Thymus (tissue), 11 donors: ENCODE results near the gene CRB2. TPM values are rescaled to one million over a fixed set of nuclear protein-coding genes. Genes with fewer than 3 reads are reported as not detected.
"Not testable (repeated sequence)": the region's sequence is repeated elsewhere in the genome, so short reads cannot be mapped to it uniquely, and the experiment has no call there.

Experiments
- DNase-seq, 9 donors: peaks; one replicate each; pipeline ENCODE4 v3.0.0-alpha.2; 2013; ENCODE audit warnings: low spot score in 9 of 9, low read depth in 6 of 9, missing footprints in 1 of 9
- H3K27ac ChIP-seq, 2 donors: one replicate each; pipeline ENCODE4 v1.5.1; 2013; ENCODE audit warnings: control low read depth in 1 of 2, low read depth in 1 of 2, low read length in 1 of 2, mild to moderate bottlenecking in 1 of 2, moderate library complexity in 1 of 2
- H3K27me3 ChIP-seq, 2 donors: one replicate each; pipeline ENCODE4 v1.5.1; 2013; ENCODE audit warnings: low read length in 1 of 2; ENCODE audit not compliant: control insufficient read depth in 2 of 2, insufficient read depth in 1 of 2
- H3K36me3 ChIP-seq, 2 donors: one replicate each; pipeline ENCODE4 v1.5.1; 2013; ENCODE audit warnings: low read length in 1 of 2, mild to moderate bottlenecking in 1 of 2, moderate library complexity in 1 of 2; ENCODE audit not compliant: control insufficient read depth in 2 of 2, insufficient read depth in 2 of 2
- H3K4me1 ChIP-seq, 2 donors: one replicate each; pipeline ENCODE4 v1.5.1; 2013; ENCODE audit warnings: low read length in 2 of 2; ENCODE audit not compliant: control insufficient read depth in 2 of 2, insufficient read depth in 2 of 2
- H3K4me3 ChIP-seq, 2 donors: one replicate each; pipeline ENCODE4 v1.5.1; 2013; ENCODE audit warnings: low read length in 2 of 2, control low read depth in 1 of 2, mild to moderate bottlenecking in 1 of 2
- H3K9me3 ChIP-seq, 2 donors: one replicate each; pipeline ENCODE4 v1.5.1; 2013; ENCODE audit warnings: low read length in 1 of 2, mild to moderate bottlenecking in 1 of 2; ENCODE audit not compliant: control insufficient read depth in 2 of 2, insufficient read depth in 1 of 2
- WGBS: extraction: QIAGEN DNeasy Blood & Tissue Kit; methylation state at CpG from one replicate; pipeline ENCODE4 v1.1.7; 2013; 5-methylcytosine and 5-hydroxymethylcytosine counted together
- polyA plus RNA-seq: library from polyadenylated mRNA; stranded (reverse); fragments of 200-250 nt; gene quantifications from one replicate; pipeline ENCODE4 v1.2.3, GENCODE V29; 2013
- total RNA-seq: library from RNA; stranded (reverse); fragments of 120-200 nt; gene quantifications from one replicate; pipeline ENCODE4 v1.2.4, GENCODE V29; 2013
- donor health status: healthy.

The CRB2 gene
- total and polyA plus RNA-seq, 2 donors = 0.21 to 0.61 TPM

GRCh38 chr9:123326187-123326586 lies 29.8 kb upstream of the CRB2 start:
- no peak for DNase-seq
- 73% methylated on average over 6 of the region's 6 CpGs for WGBS
- peak overlapping the region in 1 of 2 donors; percentile 72 for H3K27ac ChIP-seq
- no peak overlapping the region for H3K4me3 ChIP-seq
- H3K4me1 ChIP-seq = peaks cover 22 to 59% of the 10 kb centered on the region in 2 donors
- H3K36me3 ChIP-seq = no peaks in the 10 kb centered on the region
- no peaks in the 10 kb centered on the region for H3K9me3 ChIP-seq
- no peaks in the 10 kb centered on the region for H3K27me3 ChIP-seq

GRCh38 chr9:123326662-123327093 lies 29.3 kb upstream of the CRB2 start:
- H3K4me3 ChIP-seq = no peak overlapping the region
- H3K27me3 ChIP-seq = no peaks in the 10 kb centered on the region
- peak overlapping the region; percentile 11 to 72 for H3K27ac ChIP-seq
- no peaks in the 10 kb centered on the region for H3K9me3 ChIP-seq
- H3K4me1 ChIP-seq = peaks cover 17 to 55% of the 10 kb centered on the region in 2 donors
- 49% methylated on average over 5 of the region's 5 CpGs for WGBS
- DNase-seq = peak in 3 of 9 donors; percentile 37 to 61 (median 48)
- H3K36me3 ChIP-seq = no peaks in the 10 kb centered on the region

GRCh38 chr9:123327697-123328100 lies 28.3 kb upstream of the CRB2 start:
- Histone ChIP-seq H3K27ac (peak overlapping the region in 1 of 2 donors; percentile 17), H3K36me3 (no peaks in the 10 kb centered on the region), H3K9me3 (no peaks in the 10 kb centered on the region), H3K4me1 (peaks cover 11 to 45% of the 10 kb centered on the region in 2 donors), H3K27me3 (no peaks in the 10 kb centered on the region), H3K4me3 (no peak overlapping the region)
- no peak for DNase-seq
- 93% methylated on average over 8 of the region's 8 CpGs for WGBS

GRCh38 chr9:123329329-123329955 lies 26.6 kb upstream of the CRB2 start:
- Histone ChIP-seq H3K27me3 (no peaks in the 10 kb centered on the region), H3K4me1 (peaks cover 4 to 29% of the 10 kb centered on the region in 2 donors), H3K36me3 (no peaks in the 10 kb centered on the region), H3K4me3 (no peak overlapping the region), H3K27ac (no peak overlapping the region), H3K9me3 (no peaks in the 10 kb centered on the region)
- WGBS = 62% methylated on average over 6 of the region's 6 CpGs
- DNase-seq = no peak

GRCh38 chr9:123331346-123332060 lies 24.5 kb upstream of the CRB2 start:
- no peak for DNase-seq
- Histone ChIP-seq H3K27me3 (no peaks in the 10 kb centered on the region), H3K36me3 (no peaks in the 10 kb centered on the region), H3K9me3 (no peaks in the 10 kb centered on the region), H3K4me1 (peaks cover 4 to 22% of the 10 kb centered on the region in 2 donors), H3K27ac (no peak overlapping the region), H3K4me3 (no peak overlapping the region)
- WGBS = 97% methylated on average over 15 of the region's 15 CpGs

- H3K4me1 ChIP-seq = peaks cover 7 to 17% of the 10 kb centered on the region in 2 donors
- not testable (repeated sequence) for H3K27me3 ChIP-seq, H3K27ac ChIP-seq, DNase-seq, H3K4me3 ChIP-seq, H3K36me3 ChIP-seq, H3K9me3 ChIP-seq
- 73% methylated on average over 8 of the region's 8 CpGs for WGBS
These were observed 22.8 kb upstream of the CRB2 start for GRCh38 chr9:123333058-123333669.

GRCh38 chr9:123334639-123335038 lies 21.4 kb upstream of the CRB2 start:
- H3K9me3 ChIP-seq = no peaks in the 10 kb centered on the region
- WGBS = 98% methylated on average over 3 of the region's 3 CpGs
- peaks cover 9 to 32% of the 10 kb centered on the region in 2 donors for H3K4me1 ChIP-seq
- no peaks in the 10 kb centered on the region for H3K36me3 ChIP-seq
- DNase-seq = no peak
- H3K27ac ChIP-seq = no peak overlapping the region
- H3K4me3 ChIP-seq = no peak overlapping the region
- H3K27me3 ChIP-seq = no peaks in the 10 kb centered on the region

- Histone ChIP-seq H3K27ac (no peak overlapping the region), H3K4me1 (peaks cover 16 to 39% of the 10 kb centered on the region in 2 donors)
- DNase-seq = no peak
These were observed 20.6 kb upstream of the CRB2 start for GRCh38 chr9:123335193-123335985.

More at GRCh38 chr9:123335193-123335985, 20.6 kb upstream of the CRB2 start:
- Histone ChIP-seq H3K27me3 (no peaks in the 10 kb centered on the region), H3K36me3 (no peaks in the 10 kb centered on the region), H3K4me3 (no peak overlapping the region), H3K9me3 (no peaks in the 10 kb centered on the region)
- 88% methylated on average over 9 of the region's 9 CpGs for WGBS
